Neural progenitor cell (in vitro differentiated cells): Measurements from ENCODE around the gene HDAC4. TPM values are rescaled to one million over a fixed set of nuclear protein-coding genes. Genes with fewer than 3 reads are reported as not detected.

ENCODE experiments used
- DNase-seq: peaks from one replicate; pipeline ENCODE4 v3.0.0-alpha.2; 2016; ENCODE audit warnings: low spot score
- H2AFZ ChIP-seq: fragments of 200-600 bp; sonication (generic); replicated peaks from 2 replicates; pipeline ENCODE4 v1.6.1; 2016; ENCODE audit warnings: antibody characterized with exemption
- H3F3A ChIP-seq: fragments of 200-600 bp; sonication (generic); 2 replicates; pipeline ENCODE4 v1.6.1; 2016; ENCODE audit warnings: antibody characterized with exemption, low read depth
- H3K27ac ChIP-seq: fragments of 200-600 bp; sonication (generic); 2 replicates; pipeline ENCODE4 v1.5.1; 2016; ENCODE audit warnings: mild to moderate bottlenecking
- H3K27me3 ChIP-seq: fragments of 200-600 bp; sonication (generic); 2 replicates; pipeline ENCODE4 v1.6.1; 2016; ENCODE audit warnings: mild to moderate bottlenecking, moderate library complexity
- H3K36me3 ChIP-seq: fragments of 200-600 bp; sonication (generic); 2 replicates; pipeline ENCODE4 v1.5.1; 2016
- H3K4me1 ChIP-seq: fragments of 200-600 bp; sonication (generic); 2 replicates; pipeline ENCODE4 v1.6.1; 2016; ENCODE audit warnings: mixed run types
- H3K4me2 ChIP-seq: fragments of 200-600 bp; sonication (generic); 2 replicates; pipeline ENCODE4 v1.6.1; 2016
- H3K4me3 ChIP-seq: fragments of 200-600 bp; sonication (generic); 2 replicates; pipeline ENCODE4 v1.5.1; 2016
- H3K79me2 ChIP-seq: fragments of 200-600 bp; sonication (generic); 2 replicates; pipeline ENCODE4 v1.6.1; 2016; ENCODE audit warnings: low read depth
- H3K9ac ChIP-seq: fragments of 200-600 bp; sonication (generic); 2 replicates; pipeline ENCODE4 v1.6.1; 2016
- H3K9me3 ChIP-seq: fragments of 200-600 bp; sonication (generic); 2 replicates; pipeline ENCODE4 v1.5.1; 2016; ENCODE audit warnings: low read depth
- H4K20me1 ChIP-seq: fragments of 200-600 bp; sonication (generic); 2 replicates; pipeline ENCODE4 v1.6.1; 2016; ENCODE audit warnings: low read depth
- H3K27ac Mint-ChIP-seq: 3 replicates; pipeline ENCODE4 v1.8.0; 2021; ENCODE audit warnings: mixed read lengths
- H3K27me3 Mint-ChIP-seq: 2 replicates; pipeline ENCODE4 v1.8.0; 2022; ENCODE audit warnings: low read depth, mild to moderate bottlenecking, inconsistent platforms, moderate library complexity, mixed read lengths; ENCODE audit not compliant: insufficient read depth
- H3K36me3 Mint-ChIP-seq: 3 replicates; pipeline ENCODE4 v1.8.0; 2021; ENCODE audit warnings: mixed read lengths
- H3K4me1 Mint-ChIP-seq: 3 replicates; pipeline ENCODE4 v1.8.0; 2021; ENCODE audit warnings: mixed read lengths
- H3K4me3 Mint-ChIP-seq: 3 replicates; pipeline ENCODE4 v1.8.0; 2021; ENCODE audit warnings: mild to moderate bottlenecking, moderate library complexity, mixed read lengths
- H3K9me3 Mint-ChIP-seq: 3 replicates; pipeline ENCODE4 v1.8.0; 2020; ENCODE audit warnings: mixed read lengths
- EZH2 ChIP-seq: fragments of 200-600 bp; sonication (generic); IDR thresholded peaks from 2 replicates; pipeline ENCODE4 v1.6.1; 2017; ENCODE audit warnings: antibody characterized with exemption, mild to moderate bottlenecking, moderate library complexity
- EZH2phosphoT487 ChIP-seq: fragments of 200-600 bp; sonication (generic); IDR thresholded peaks from 2 replicates; pipeline ENCODE4 v1.6.1; 2017; ENCODE audit warnings: antibody characterized with exemption
- total RNA-seq: library from RNA; depleted of rRNA; stranded (reverse); fragments of >200 nt; gene quantifications from 2 replicates; pipeline ENCODE4 v1.2.3, GENCODE V29; 2015; ENCODE audit warnings: low replicate concordance
- TF ChIP-seq, protein P1 (sequence below): fragments of 200-600 bp; sonication (generic); IDR thresholded peaks from 2 replicates; pipeline ENCODE4 v1.5.1; 2017; ENCODE audit warnings: antibody characterized with exemption, mild to moderate bottlenecking

Gene HDAC4
- total RNA-seq, 1 donor from 2014 or later: 36.0 TPM

GRCh38 chr2:239130786-239131325 is 270.0 kb downstream of the HDAC4 start:
- H3F3A ChIP-seq: no peaks in the 10 kb centered on the region
- no peak overlapping the region for H3K9ac ChIP-seq
- H3K27ac ChIP-seq: no peak overlapping the region
- H3K9me3 Mint-ChIP-seq: no peaks in the 10 kb centered on the region
- no peak overlapping the region for H2AFZ ChIP-seq
- no peak for TF ChIP-seq EZH2phosphoT487
- no peak for TF ChIP-seq EZH2
- TF ChIP-seq, protein P1, sequence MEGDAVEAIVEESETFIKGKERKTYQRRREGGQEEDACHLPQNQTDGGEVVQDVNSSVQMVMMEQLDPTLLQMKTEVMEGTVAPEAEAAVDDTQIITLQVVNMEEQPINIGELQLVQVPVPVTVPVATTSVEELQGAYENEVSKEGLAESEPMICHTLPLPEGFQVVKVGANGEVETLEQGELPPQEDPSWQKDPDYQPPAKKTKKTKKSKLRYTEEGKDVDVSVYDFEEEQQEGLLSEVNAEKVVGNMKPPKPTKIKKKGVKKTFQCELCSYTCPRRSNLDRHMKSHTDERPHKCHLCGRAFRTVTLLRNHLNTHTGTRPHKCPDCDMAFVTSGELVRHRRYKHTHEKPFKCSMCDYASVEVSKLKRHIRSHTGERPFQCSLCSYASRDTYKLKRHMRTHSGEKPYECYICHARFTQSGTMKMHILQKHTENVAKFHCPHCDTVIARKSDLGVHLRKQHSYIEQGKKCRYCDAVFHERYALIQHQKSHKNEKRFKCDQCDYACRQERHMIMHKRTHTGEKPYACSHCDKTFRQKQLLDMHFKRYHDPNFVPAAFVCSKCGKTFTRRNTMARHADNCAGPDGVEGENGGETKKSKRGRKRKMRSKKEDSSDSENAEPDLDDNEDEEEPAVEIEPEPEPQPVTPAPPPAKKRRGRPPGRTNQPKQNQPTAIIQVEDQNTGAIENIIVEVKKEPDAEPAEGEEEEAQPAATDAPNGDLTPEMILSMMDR: no peak
- H3K27me3 ChIP-seq: no peaks in the 10 kb centered on the region
- H3K4me1 Mint-ChIP-seq: peaks cover 8% of the 10 kb centered on the region
- no peaks in the 10 kb centered on the region for H3K27me3 Mint-ChIP-seq
- no peak for DNase-seq
- no peak overlapping the region for H3K4me3 Mint-ChIP-seq
- H3K4me3 ChIP-seq: no peak overlapping the region
- H3K36me3 Mint-ChIP-seq: peaks cover 18% of the 10 kb centered on the region
- H3K36me3 ChIP-seq: no peaks in the 10 kb centered on the region
- no peaks in the 10 kb centered on the region for H4K20me1 ChIP-seq
- H3K27ac Mint-ChIP-seq: no peak overlapping the region
- H3K9me3 ChIP-seq: no peaks in the 10 kb centered on the region
- no peaks in the 10 kb centered on the region for H3K79me2 ChIP-seq
- H3K4me1 ChIP-seq: no peaks in the 10 kb centered on the region
- H3K4me2 ChIP-seq: no peak overlapping the region

- H3K9ac ChIP-seq: no peak overlapping the region
- no peaks in the 10 kb centered on the region for H3K9me3 Mint-ChIP-seq
- H3K27ac Mint-ChIP-seq: no peak overlapping the region
- peaks cover 2% of the 10 kb centered on the region for H3F3A ChIP-seq
- no peaks in the 10 kb centered on the region for H3K9me3 ChIP-seq
- no peak overlapping the region for H3K4me3 Mint-ChIP-seq
- peaks cover 8% of the 10 kb centered on the region for H3K4me1 Mint-ChIP-seq
- H3K4me2 ChIP-seq: no peak overlapping the region
- no peak overlapping the region for H2AFZ ChIP-seq
- H3K27me3 Mint-ChIP-seq: no peaks in the 10 kb centered on the region
- TF ChIP-seq, protein P1: no peak
- no peak for TF ChIP-seq EZH2
- no peak overlapping the region for H3K27ac ChIP-seq
- H4K20me1 ChIP-seq: no peaks in the 10 kb centered on the region
- DNase-seq: no peak
- H3K4me3 ChIP-seq: no peak overlapping the region
- H3K27me3 ChIP-seq: no peaks in the 10 kb centered on the region
- no peaks in the 10 kb centered on the region for H3K4me1 ChIP-seq
- H3K36me3 ChIP-seq: no peaks in the 10 kb centered on the region
- no peaks in the 10 kb centered on the region for H3K79me2 ChIP-seq
- H3K36me3 Mint-ChIP-seq: peaks cover 24% of the 10 kb centered on the region
These were observed 270.8 kb downstream of the HDAC4 start for GRCh38 chr2:239130041-239130440.

DNA sequence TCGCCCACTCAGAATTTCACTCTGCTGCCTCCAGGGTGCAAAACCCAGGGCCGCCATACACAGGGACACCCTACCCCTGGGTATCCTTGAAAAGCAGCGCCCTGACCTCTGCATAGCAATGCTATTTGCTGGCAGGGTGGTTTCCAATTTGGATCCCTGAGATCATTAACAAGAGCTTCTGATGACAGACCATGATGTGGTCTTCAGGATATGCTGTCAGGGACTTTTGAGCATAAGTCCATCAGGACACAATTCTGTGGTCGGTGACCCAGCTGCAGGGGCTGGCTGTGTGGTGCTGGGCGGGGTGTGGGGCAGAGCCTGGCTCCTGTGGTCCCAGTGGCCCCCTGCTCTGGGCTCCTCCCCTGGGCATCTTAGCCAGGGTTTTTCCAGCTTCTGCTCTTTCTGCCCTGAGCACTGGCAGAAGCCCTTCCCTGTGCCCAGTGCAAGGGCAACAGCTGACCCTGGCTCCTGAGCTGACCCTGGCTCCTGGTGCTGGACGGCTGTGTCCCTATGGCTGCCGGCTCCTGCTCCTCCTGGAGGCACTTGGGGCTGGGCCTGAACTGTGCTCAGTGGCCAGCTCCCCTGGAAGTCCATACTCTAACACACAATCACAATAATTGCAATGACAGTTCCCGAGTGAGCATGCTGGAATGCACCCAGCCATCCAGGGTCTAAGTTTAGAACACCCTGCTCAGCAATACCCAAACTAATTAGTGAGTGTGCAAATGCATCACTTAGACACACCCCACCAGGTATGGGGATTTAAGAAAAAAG is 271.5 kb downstream of the HDAC4 start:
- Histone ChIP-seq H2AFZ (no peak overlapping the region), H3F3A (peaks cover 8% of the 10 kb centered on the region), H4K20me1 (no peaks in the 10 kb centered on the region), H3K9me3 (no peaks in the 10 kb centered on the region), H3K27ac (no peak overlapping the region), H3K4me1 (no peaks in the 10 kb centered on the region), H3K9ac (no peak overlapping the region), H3K36me3 (no peaks in the 10 kb centered on the region), H3K4me2 (no peak overlapping the region), H3K4me3 (no peak overlapping the region), H3K27me3 (no peaks in the 10 kb centered on the region), H3K79me2 (no peaks in the 10 kb centered on the region)
- Mint-ChIP-seq H3K4me1 (peaks cover 8% of the 10 kb centered on the region), H3K27ac (no peak overlapping the region), H3K9me3 (no peaks in the 10 kb centered on the region), H3K27me3 (no peaks in the 10 kb centered on the region), H3K36me3 (peaks cover 26% of the 10 kb centered on the region), H3K4me3 (no peak overlapping the region)
- no peak for DNase-seq
- TF ChIP-seq, protein P1: no peak
- TF ChIP-seq EZH2phosphoT487 (no peak), EZH2 (no peak)
